Ascending aorta (tissue), 2 donors: Measurements from ENCODE around the gene FAM131C. TPM values are rescaled to one million over a fixed set of nuclear protein-coding genes. Genes with fewer than 3 reads are reported as not detected.

Experiments used
- DNase-seq, 2 donors: peaks; one replicate each; pipeline ENCODE4 v3.0.0-alpha.2; 2019; ENCODE audit warnings: low spot score in 2 of 2
- H3K27ac ChIP-seq, 2 donors: fragments of 200-600 bp; sonication (generic); one replicate each; pipeline ENCODE4 v1.5.1; 2016 to 2017; ENCODE audit warnings: mild to moderate bottlenecking in 1 of 2
- H3K27me3 ChIP-seq: fragments of 200-600 bp; sonication (generic); one replicate; pipeline ENCODE4 v1.5.1; 2017
- H3K36me3 ChIP-seq, 2 donors: fragments of 200-600 bp; sonication (generic); one replicate each; pipeline ENCODE4 v1.5.1; 2016
- H3K4me1 ChIP-seq, 2 donors: fragments of 200-600 bp; sonication (generic); one replicate each; pipeline ENCODE4 v1.5.1; 2016 to 2017; ENCODE audit warnings: mild to moderate bottlenecking in 1 of 2
- H3K4me3 ChIP-seq, 2 donors: fragments of 200-600 bp; sonication (generic); one replicate each; pipeline ENCODE4 v1.5.1; 2016 to 2017; ENCODE audit warnings: mild to moderate bottlenecking in 1 of 2
- H3K9me3 ChIP-seq, 2 donors: fragments of 200-600 bp; sonication (generic); one replicate each; pipeline ENCODE4 v1.5.1; 2016
- CTCF ChIP-seq, 3 experiments: fragments of 200-600 bp in 2 of 3; fragments of 450-650 bp in 1 of 3; sonication (generic) in 2 of 3; IDR thresholded peaks; one replicate each; pipeline ENCODE4 v1.5.1; 2016 to 2019; ENCODE audit warnings: antibody characterized with exemption in 3 of 3, mild to moderate bottlenecking in 1 of 3, moderate library complexity in 1 of 3
- intact Hi-C: fragments of 100-400 bp; cut with DNase I; formaldehyde crosslinking; loops from one replicate; pipeline ENCODE4 v1.15.1; 2023
- total RNA-seq: library from RNA; depleted of rRNA; stranded (reverse); fragments of >200 nt; gene quantifications from one replicate; pipeline ENCODE4 v1.1.0, GENCODE V29; 2016

The FAM131C gene
- total RNA-seq, 1 donor from 2014 or later = 0.21 TPM

- no peaks in the 10 kb centered on the region for H3K27me3 ChIP-seq
- H3K36me3 ChIP-seq = no peaks in the 10 kb centered on the region
- TF ChIP-seq CTCF (IDR thresholded peaks at IDR 0.05) = no peak
- DNase-seq = no peak
- H3K27ac ChIP-seq = no peak overlapping the region
- H3K9me3 ChIP-seq = no peaks in the 10 kb centered on the region
- H3K4me1 ChIP-seq = peaks cover 24 to 30% of the 10 kb centered on the region in 2 donors
- intact Hi-C loops = no loop called here
- no peak overlapping the region for H3K4me3 ChIP-seq
Measured at GRCh38 chr1:16071614-16072013, 1.8 kb downstream of the FAM131C start.

GRCh38 chr1:16070640-16071355 lies 2.7 kb downstream of the FAM131C start:
- intact Hi-C loops = no loop called here
- H3K4me1 ChIP-seq = peaks cover 24 to 28% of the 10 kb centered on the region in 2 donors
- no peaks in the 10 kb centered on the region for H3K9me3 ChIP-seq
- no peaks in the 10 kb centered on the region for H3K27me3 ChIP-seq
- no peak overlapping the region for H3K4me3 ChIP-seq
- DNase-seq = no peak
- H3K36me3 ChIP-seq = no peaks in the 10 kb centered on the region
- TF ChIP-seq CTCF (IDR thresholded peaks at IDR 0.05) = no peak
- H3K27ac ChIP-seq = no peak overlapping the region

GRCh38 chr1:16068356-16069270 lies 4.8 kb downstream of the FAM131C start:
- H3K4me1 ChIP-seq = peaks cover 11 to 14% of the 10 kb centered on the region in 2 donors
- H3K27me3 ChIP-seq = no peaks in the 10 kb centered on the region
- no peaks in the 10 kb centered on the region for H3K36me3 ChIP-seq
- no peak for TF ChIP-seq CTCF (IDR thresholded peaks at IDR 0.05)
- H3K4me3 ChIP-seq = no peak overlapping the region
- no peaks in the 10 kb centered on the region for H3K9me3 ChIP-seq
- no peak overlapping the region for H3K27ac ChIP-seq
- intact Hi-C loops = no loop called here
- DNase-seq = peak in 1 of 2 donors; percentile 76

GRCh38 chr1:16067933-16068332 lies 5.5 kb downstream of the FAM131C start:
- H3K9me3 ChIP-seq = no peaks in the 10 kb centered on the region
- no peak for TF ChIP-seq CTCF (IDR thresholded peaks at IDR 0.05)
- no peaks in the 10 kb centered on the region for H3K27me3 ChIP-seq
- no peak for DNase-seq
- H3K36me3 ChIP-seq = no peaks in the 10 kb centered on the region
- peaks cover 8 to 9% of the 10 kb centered on the region in 2 donors for H3K4me1 ChIP-seq
- H3K27ac ChIP-seq = no peak overlapping the region
- H3K4me3 ChIP-seq = no peak overlapping the region
- intact Hi-C loops = no loop called here

GRCh38 chr1:16067127-16067768 lies 6.2 kb downstream of the FAM131C start:
- H3K27me3 ChIP-seq = no peaks in the 10 kb centered on the region
- H3K4me3 ChIP-seq = no peak overlapping the region
- TF ChIP-seq CTCF (IDR thresholded peaks at IDR 0.05) = no peak
- peaks cover 6 to 7% of the 10 kb centered on the region in 2 donors for H3K4me1 ChIP-seq
- no peaks in the 10 kb centered on the region for H3K36me3 ChIP-seq
- H3K9me3 ChIP-seq = no peaks in the 10 kb centered on the region
- intact Hi-C loops = no loop called here
- no peak for DNase-seq
- H3K27ac ChIP-seq = no peak overlapping the region
